ENCODE data around the gene PLP1.

DNA sequence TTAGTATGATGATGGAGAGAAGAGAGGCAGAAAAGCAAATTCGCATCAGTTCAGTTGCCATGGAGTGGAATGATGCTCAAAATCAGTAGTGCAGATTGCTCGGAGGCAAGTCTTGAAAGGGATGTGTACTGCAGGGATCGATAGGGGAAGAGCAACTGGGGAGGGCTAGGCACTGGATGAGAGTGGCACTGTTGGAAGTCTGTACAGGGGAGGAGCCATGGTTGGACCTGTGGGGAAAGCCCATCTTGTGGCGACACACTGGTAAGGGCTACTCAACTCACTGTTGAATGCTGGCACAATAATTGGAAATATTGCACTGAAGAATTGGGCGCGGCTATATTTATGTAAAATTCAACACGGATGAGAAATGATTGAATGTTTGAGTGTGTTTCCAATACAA is 54.2 kb downstream of the PLP1 start:
- TF ChIP-seq, protein P1, sequence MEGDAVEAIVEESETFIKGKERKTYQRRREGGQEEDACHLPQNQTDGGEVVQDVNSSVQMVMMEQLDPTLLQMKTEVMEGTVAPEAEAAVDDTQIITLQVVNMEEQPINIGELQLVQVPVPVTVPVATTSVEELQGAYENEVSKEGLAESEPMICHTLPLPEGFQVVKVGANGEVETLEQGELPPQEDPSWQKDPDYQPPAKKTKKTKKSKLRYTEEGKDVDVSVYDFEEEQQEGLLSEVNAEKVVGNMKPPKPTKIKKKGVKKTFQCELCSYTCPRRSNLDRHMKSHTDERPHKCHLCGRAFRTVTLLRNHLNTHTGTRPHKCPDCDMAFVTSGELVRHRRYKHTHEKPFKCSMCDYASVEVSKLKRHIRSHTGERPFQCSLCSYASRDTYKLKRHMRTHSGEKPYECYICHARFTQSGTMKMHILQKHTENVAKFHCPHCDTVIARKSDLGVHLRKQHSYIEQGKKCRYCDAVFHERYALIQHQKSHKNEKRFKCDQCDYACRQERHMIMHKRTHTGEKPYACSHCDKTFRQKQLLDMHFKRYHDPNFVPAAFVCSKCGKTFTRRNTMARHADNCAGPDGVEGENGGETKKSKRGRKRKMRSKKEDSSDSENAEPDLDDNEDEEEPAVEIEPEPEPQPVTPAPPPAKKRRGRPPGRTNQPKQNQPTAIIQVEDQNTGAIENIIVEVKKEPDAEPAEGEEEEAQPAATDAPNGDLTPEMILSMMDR (IDR thresholded peaks at IDR 0.05 in 4 of 5, conservative IDR thresholded peaks at IDR 0.05 in 1 of 5) = no peak
- no peak for TF ChIP-seq POLR2A (IDR thresholded peaks at IDR 0.05)

Data from gastrocnemius medialis (tissue), 4 donors.